GM12892 (cell line): Measurements from ENCODE around the gene DPP9.

ENCODE experiments used
- POLR2A ChIP-seq: IDR thresholded peaks from 2 replicates; pipeline ENCODE4 v1.6.1; 2011; ENCODE audit warnings: low read depth, low read length, control low read depth
- POLR2AphosphoS5 ChIP-seq: IDR thresholded peaks from 2 replicates; pipeline ENCODE4 v1.6.1; 2011; ENCODE audit warnings: low read depth, low read length, control low read depth
- TAF1 ChIP-seq: IDR thresholded peaks from 2 replicates; pipeline ENCODE4 v1.6.1; 2011; ENCODE audit warnings: low read depth, mild to moderate bottlenecking, control low read depth, low read length, borderline replicate concordance

- no peak for TF ChIP-seq POLR2A
- TF ChIP-seq TAF1 = no peak
- TF ChIP-seq POLR2AphosphoS5 = no peak
These were observed 3.5 kb downstream of the DPP9 start for GRCh38 chr19:4720037-4720700.
